Activated naive CD8-positive, alpha-beta T cell (primary cell): ENCODE data around the gene GGPS1.
"Not testable (repeated sequence)": the region's sequence is repeated elsewhere in the genome, so short reads cannot be mapped to it uniquely, and the experiment has no call there.

Experiments used
- H3K27ac Mint-ChIP-seq: one replicate; pipeline ENCODE4 v1.8.0; 2021; ENCODE audit warnings: mixed read lengths
- H3K27me3 Mint-ChIP-seq: one replicate; pipeline ENCODE4 v1.8.0; 2021; ENCODE audit warnings: mixed read lengths
- H3K36me3 Mint-ChIP-seq: one replicate; pipeline ENCODE4 v1.8.0; 2021; ENCODE audit warnings: mixed read lengths
- H3K4me1 Mint-ChIP-seq: one replicate; pipeline ENCODE4 v1.8.0; 2021; ENCODE audit warnings: low read depth, mixed read lengths
- H3K4me3 Mint-ChIP-seq: one replicate; pipeline ENCODE4 v1.8.0; 2021; ENCODE audit warnings: mild to moderate bottlenecking, mixed read lengths
- H3K9me3 Mint-ChIP-seq: one replicate; pipeline ENCODE4 v1.8.0; 2021; ENCODE audit warnings: low read depth, mixed read lengths

GGPS1 gene

GRCh38 chr1:235385633-235386032, 57.3 kb downstream of the GGPS1 start:
- not testable (repeated sequence) for H3K27ac Mint-ChIP-seq, H3K4me3 Mint-ChIP-seq, H3K4me1 Mint-ChIP-seq, H3K9me3 Mint-ChIP-seq, H3K27me3 Mint-ChIP-seq
- peaks cover 11% of the 10 kb centered on the region for H3K36me3 Mint-ChIP-seq

- no peaks in the 10 kb centered on the region for H3K9me3 Mint-ChIP-seq
- H3K36me3 Mint-ChIP-seq, result peaks cover 4% of the 10 kb centered on the region
- H3K4me1 Mint-ChIP-seq, result no peaks in the 10 kb centered on the region
- no peak overlapping the region for H3K27ac Mint-ChIP-seq
- H3K4me3 Mint-ChIP-seq, result no peak overlapping the region
- no peaks in the 10 kb centered on the region for H3K27me3 Mint-ChIP-seq
These were observed 63.5 kb downstream of the GGPS1 start for GRCh38 chr1:235391874-235392273.
